Vagina (tissue), 2 donors: ENCODE measurements around the gene CYP27B1.

Experiments used
- POLR2A ChIP-seq, 2 donors: fragments of 450-650 bp; IDR thresholded peaks; one replicate each; pipeline ENCODE4 v1.6.1; 2017; ENCODE audit warnings: antibody characterized with exemption in 2 of 2, mild to moderate bottlenecking in 2 of 2, moderate library complexity in 2 of 2
- POLR2AphosphoS5 ChIP-seq, 2 donors: sonication (generic); formaldehyde crosslinking; IDR thresholded peaks; one replicate each; pipeline ENCODE4 v1.9.0; 2017; ENCODE audit warnings: antibody characterized with exemption in 2 of 2, mild to moderate bottlenecking in 2 of 2, low read depth in 1 of 2; ENCODE audit not compliant: insufficient read depth in 1 of 2
- TF ChIP-seq, protein P1 (sequence below), 3 experiments: fragments of 450-650 bp in 2 of 3; fragments of 200-600 bp in 1 of 3; sonication (generic) in 1 of 3; IDR thresholded peaks; one replicate each; pipeline ENCODE4 v1.5.1; 2017 to 2019; ENCODE audit warnings: antibody characterized with exemption in 3 of 3, mild to moderate bottlenecking in 2 of 3, moderate library complexity in 2 of 3

- TF ChIP-seq, protein P1, sequence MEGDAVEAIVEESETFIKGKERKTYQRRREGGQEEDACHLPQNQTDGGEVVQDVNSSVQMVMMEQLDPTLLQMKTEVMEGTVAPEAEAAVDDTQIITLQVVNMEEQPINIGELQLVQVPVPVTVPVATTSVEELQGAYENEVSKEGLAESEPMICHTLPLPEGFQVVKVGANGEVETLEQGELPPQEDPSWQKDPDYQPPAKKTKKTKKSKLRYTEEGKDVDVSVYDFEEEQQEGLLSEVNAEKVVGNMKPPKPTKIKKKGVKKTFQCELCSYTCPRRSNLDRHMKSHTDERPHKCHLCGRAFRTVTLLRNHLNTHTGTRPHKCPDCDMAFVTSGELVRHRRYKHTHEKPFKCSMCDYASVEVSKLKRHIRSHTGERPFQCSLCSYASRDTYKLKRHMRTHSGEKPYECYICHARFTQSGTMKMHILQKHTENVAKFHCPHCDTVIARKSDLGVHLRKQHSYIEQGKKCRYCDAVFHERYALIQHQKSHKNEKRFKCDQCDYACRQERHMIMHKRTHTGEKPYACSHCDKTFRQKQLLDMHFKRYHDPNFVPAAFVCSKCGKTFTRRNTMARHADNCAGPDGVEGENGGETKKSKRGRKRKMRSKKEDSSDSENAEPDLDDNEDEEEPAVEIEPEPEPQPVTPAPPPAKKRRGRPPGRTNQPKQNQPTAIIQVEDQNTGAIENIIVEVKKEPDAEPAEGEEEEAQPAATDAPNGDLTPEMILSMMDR (IDR thresholded peaks at IDR 0.05) = no peak
- TF ChIP-seq POLR2AphosphoS5 (IDR thresholded peaks at IDR 0.05; ENCODE audit: insufficient read depth in 1 of 2, low read depth in 1 of 2) (no peak), POLR2A (IDR thresholded peaks at IDR 0.05) (no peak)
These were observed 41.5 kb upstream of the CYP27B1 start for GRCh38 chr12:57808351-57808750.
